H1 (cell line): ENCODE results near the gene MYO9A. TPM values are rescaled to one million over a fixed set of nuclear protein-coding genes. Genes with fewer than 3 reads are reported as not detected.

Experiments
- CTCF ChIA-PET: fragments of 300-600 bp; sonication (Branson Sonifier 250); formaldehyde crosslinking; loops from one replicate; lab custom pipeline; 2021; ENCODE audit not compliant: partially characterized antibody; lab: Charles Lee
- POLR2A ChIA-PET: fragments of 300-600 bp; sonication (Branson Sonifier 250); formaldehyde crosslinking; loops from one replicate; lab custom pipeline; 2021; ENCODE audit warnings: inconsistent platforms; ENCODE audit not compliant: partially characterized antibody; lab: Charles Lee
- DNase-seq, 2 experiments: peaks; one replicate each; pipeline versions ENCODE4 v3.0.0 to v3.0.0-alpha.2; 2010 to 2022; ENCODE audit warnings: low spot score in 2 of 2, low read depth in 1 of 2, mixed read lengths in 1 of 2
- FAIRE-seq: peaks from 2 replicates; lab custom pipeline; 2011; peaks lifted over from hg19 to GRCh38; lab: Jason Lieb, UNC
- H2AFZ ChIP-seq: 2 replicates; pipeline ENCODE4 v1.8.1; 2012; ENCODE audit warnings: low read length, inconsistent platforms
- H2AK5ac ChIP-seq: 2 replicates; pipeline ENCODE4 v1.6.1; 2013; ENCODE audit warnings: low read depth, low read length
- H2BK120ac ChIP-seq: replicated peaks from 2 replicates; pipeline ENCODE3; 2013; ENCODE audit warnings: low read depth, low read length, inconsistent platforms
- H2BK12ac ChIP-seq: 2 replicates; pipeline ENCODE4 v1.6.1; 2013; ENCODE audit warnings: low read depth, low read length
- H2BK15ac ChIP-seq: 2 replicates; pipeline ENCODE4 v1.6.1; 2013; ENCODE audit warnings: low read length
- H2BK20ac ChIP-seq: 2 replicates; pipeline ENCODE4 v1.6.1; 2013; ENCODE audit warnings: low read length
- H2BK5ac ChIP-seq: 2 replicates; pipeline ENCODE4 v1.6.1; 2013; ENCODE audit warnings: low read depth, low read length
- H3K14ac ChIP-seq: 2 replicates; pipeline ENCODE4 v1.6.1; 2013; ENCODE audit warnings: inconsistent platforms; ENCODE audit not compliant: insufficient read length
- H3K18ac ChIP-seq: 2 replicates; pipeline ENCODE4 v1.6.1; 2013; ENCODE audit warnings: low read length; ENCODE audit errors: extremely low read depth
- H3K23ac ChIP-seq: 2 replicates; pipeline ENCODE4 v1.6.1; 2013; ENCODE audit warnings: inconsistent platforms; ENCODE audit not compliant: insufficient read length
- H3K23me2 ChIP-seq: 2 replicates; pipeline ENCODE4 v1.6.1; 2013; ENCODE audit warnings: low read depth, low read length
- H3K27ac ChIP-seq: 2 replicates; pipeline ENCODE4 v1.6.1; 2011; ENCODE audit warnings: low read depth, low read length, inconsistent platforms
- H3K27me3 ChIP-seq, 4 experiments: replicated peaks in 1 of 4; 1 replicate in 1 of 4; 2 replicates in 3 of 4; pipeline versions ENCODE4 v1.6.1 to v1.8.1; 2011 to 2013; ENCODE audit warnings: low read length in 3 of 4, mild to moderate bottlenecking in 3 of 4, inconsistent platforms in 2 of 4, mixed read lengths in 2 of 4, moderate library complexity in 1 of 4; ENCODE audit not compliant: control insufficient read depth in 3 of 4, insufficient read depth in 3 of 4; ENCODE audit errors: extremely low read depth in 1 of 4
- H3K36me3 ChIP-seq, 4 experiments: 2 replicates each; pipeline versions ENCODE4 v1.6.1 to v1.8.1; 2011 to 2013; ENCODE audit warnings: mild to moderate bottlenecking in 4 of 4, low read length in 3 of 4, moderate library complexity in 2 of 4, control low read depth in 1 of 4, inconsistent platforms in 1 of 4; ENCODE audit not compliant: insufficient read depth in 4 of 4, control insufficient read depth in 2 of 4
- H3K4ac ChIP-seq: replicated peaks from 2 replicates; pipeline ENCODE3; 2013; ENCODE audit warnings: low read length, low read depth, mixed read lengths, inconsistent platforms; ENCODE audit not compliant: insufficient read length
- H3K4me1 ChIP-seq, 4 experiments: replicated peaks in 1 of 4; 1 replicate in 1 of 4; 2 replicates in 3 of 4; pipeline versions ENCODE4 v1.6.1 to v1.8.1; 2011 to 2013; ENCODE audit warnings: low read length in 3 of 4, inconsistent platforms in 2 of 4, mixed read lengths in 1 of 4; ENCODE audit not compliant: insufficient read depth in 4 of 4, control insufficient read depth in 3 of 4
- H3K4me2 ChIP-seq, 2 experiments: 2 replicates each; pipeline versions ENCODE4 v1.6.1 to v1.8.1; 2011 to 2013; ENCODE audit warnings: low read depth in 2 of 2, low read length in 2 of 2, control low read depth in 1 of 2, inconsistent platforms in 1 of 2, mild to moderate bottlenecking in 1 of 2; ENCODE audit not compliant: insufficient read depth in 1 of 2
- H3K4me3 ChIP-seq, 4 experiments: fragments of 200-600, 300-600 bp in 1 of 4; sonication (generic), shearing (Covaris generic), sonication (Bioruptor Twin) in 1 of 4; 2 replicates each; pipeline versions ENCODE4 v1.5.1 to v1.8.1; 2011 to 2016; ENCODE audit warnings: low read length in 4 of 4, low read depth in 3 of 4, control low read depth in 2 of 4, inconsistent platforms in 2 of 4, mild to moderate bottlenecking in 2 of 4, mixed read lengths in 1 of 4, moderate library complexity in 1 of 4; ENCODE audit not compliant: insufficient read depth in 2 of 4; ENCODE audit errors: extremely low read depth in 1 of 4
- H3K56ac ChIP-seq: replicated peaks from 2 replicates; pipeline ENCODE3; 2013; ENCODE audit warnings: low read depth, mild to moderate bottlenecking, mixed read lengths, low read length, inconsistent platforms; ENCODE audit not compliant: insufficient read length
- H3K79me1 ChIP-seq: 2 replicates; pipeline ENCODE4 v1.6.1; 2013; ENCODE audit warnings: low read depth, low read length, control low read depth
- H3K79me2 ChIP-seq, 2 experiments: 2 replicates each; pipeline versions ENCODE4 v1.6.1 to v1.8.1; 2012 to 2013; ENCODE audit warnings: low read length in 2 of 2, mild to moderate bottlenecking in 2 of 2, inconsistent platforms in 1 of 2; ENCODE audit not compliant: insufficient read depth in 2 of 2, control insufficient read depth in 1 of 2
- H3K9ac ChIP-seq, 4 experiments: replicated peaks in 1 of 4; 1 replicate in 1 of 4; 2 replicates in 3 of 4; pipeline versions ENCODE4 v1.6.1 to v1.8.1; 2011 to 2013; ENCODE audit warnings: low read depth in 3 of 4, low read length in 3 of 4, control low read depth in 2 of 4, mild to moderate bottlenecking in 2 of 4, moderate library complexity in 2 of 4, inconsistent platforms in 1 of 4; ENCODE audit errors: extremely low read depth in 1 of 4
- H3K9me3 ChIP-seq, 2 experiments: 2 replicates each; pipeline versions ENCODE4 v1.6.1 to v1.8.1; 2012 to 2013; ENCODE audit warnings: mild to moderate bottlenecking in 2 of 2, moderate library complexity in 2 of 2, control low read depth in 1 of 2, inconsistent platforms in 1 of 2, low read depth in 1 of 2, low read length in 1 of 2, mixed read lengths in 1 of 2; ENCODE audit not compliant: insufficient read depth in 2 of 2
- H4K20me1 ChIP-seq, 2 experiments: replicated peaks in 1 of 2; 2 replicates each; pipeline versions ENCODE3 to v1.8.1; 2011 to 2013; ENCODE audit warnings: inconsistent platforms in 2 of 2, low read length in 2 of 2, mild to moderate bottlenecking in 1 of 2; ENCODE audit not compliant: insufficient read depth in 2 of 2, control insufficient read depth in 1 of 2
- H4K5ac ChIP-seq: 2 replicates; pipeline ENCODE4 v1.6.1; 2013; ENCODE audit warnings: low read length, low read depth, mixed read lengths, inconsistent platforms; ENCODE audit not compliant: insufficient read length
- H4K8ac ChIP-seq: 2 replicates; pipeline ENCODE4 v1.8.0; 2013; ENCODE audit warnings: mild to moderate bottlenecking, moderate library complexity, low read length, inconsistent platforms; ENCODE audit not compliant: insufficient read depth; ENCODE audit errors: extremely low read depth
- H4K91ac ChIP-seq: replicated peaks from 2 replicates; pipeline ENCODE3; 2013; ENCODE audit warnings: low read length, mixed read lengths, inconsistent platforms; ENCODE audit not compliant: insufficient read length
- BRCA1 ChIP-seq: IDR thresholded peaks from 2 replicates; pipeline ENCODE4 v1.6.1; 2012; ENCODE audit warnings: low read depth, low read length, improper control_type of control experiment
- CTBP2 ChIP-seq: IDR thresholded peaks from 2 replicates; pipeline ENCODE4 v1.7.0; 2011; ENCODE audit warnings: borderline replicate concordance, mild to moderate bottlenecking, moderate library complexity, mixed read lengths, low read length; ENCODE audit not compliant: insufficient read depth, insufficient read length
- EP300 ChIP-seq, 2 experiments: IDR thresholded peaks; 1 replicate in 1 of 2; 2 replicates in 1 of 2; pipeline ENCODE4 v1.6.1; 2011 to 2012; ENCODE audit warnings: low read depth in 2 of 2, low read length in 2 of 2, mild to moderate bottlenecking in 2 of 2, borderline replicate concordance in 1 of 2, inconsistent platforms in 1 of 2, moderate library complexity in 1 of 2
- HDAC2 ChIP-seq, 2 experiments: fragments of 300-600 bp in 1 of 2; sonication (generic) in 1 of 2; IDR thresholded peaks; 2 replicates each; pipeline ENCODE4 v1.6.1; 2011 to 2012; ENCODE audit warnings: low read depth in 2 of 2, low read length in 2 of 2, mild to moderate bottlenecking in 2 of 2, moderate library complexity in 2 of 2, borderline replicate concordance in 1 of 2, inconsistent platforms in 1 of 2
- HDAC6 ChIP-seq: IDR thresholded peaks from one replicate; pipeline ENCODE4 v1.7.1; 2012; ENCODE audit warnings: low read depth, mild to moderate bottlenecking, inconsistent platforms, low read length, moderate library complexity
- POLR2A ChIP-seq, 2 experiments: IDR thresholded peaks; 1 replicate in 1 of 2; 2 replicates in 1 of 2; pipeline ENCODE4 v1.6.1; 2011; ENCODE audit warnings: low read depth in 2 of 2, low read length in 2 of 2, mild to moderate bottlenecking in 2 of 2; ENCODE audit errors: control extremely low read depth in 1 of 2
- TCF12 ChIP-seq: IDR thresholded peaks from 2 replicates; pipeline ENCODE4 v1.6.1; 2011; ENCODE audit warnings: low read depth, mild to moderate bottlenecking, low read length
- WGBS, 2 experiments: shearing (Covaris generic) in 1 of 2; methylation state at CpG; one replicate each; pipeline versions ENCODE4 v1.1.6 to v1.1.7; 2013 to 2015; ENCODE audit warnings: low lambda C conversion rate in 2 of 2, mixed read lengths in 2 of 2, inconsistent platforms in 1 of 2, low coverage in 1 of 2, missing lambda C conversion rate in 1 of 2; ENCODE audit not compliant: insufficient replicate concordance in 2 of 2, insufficient coverage in 1 of 2, insufficient read length in 1 of 2; ENCODE audit errors: extremely low coverage in 1 of 2, missing lambda C conversion rate in 1 of 2; 5-methylcytosine and 5-hydroxymethylcytosine counted together
- polyA plus RNA-seq, 7 experiments: library from polyadenylated mRNA; depleted of rRNA in 3 of 7; stranded (reverse) in 5 of 7; unstranded in 2 of 7; fragments of >200 nt in 5 of 7; fragments of 200-250 nt in 2 of 7; gene quantifications; 1 replicate in 5 of 7; 2 replicates in 1 of 7; 4 replicates in 1 of 7; pipeline versions ENCODE4 v1.2.1 to v1.2.3, GENCODE V29; 2011 to 2013; ENCODE audit warnings: missing spikeins in 2 of 7, mixed read lengths in 2 of 7
- total RNA-seq: library from RNA; stranded (reverse); fragmentation: NEBNext Ultra II Directional; extraction: Animal tissue kit (Norgen Biotek cat#: 25700); gene quantifications from 2 replicates; pipeline ENCODE4 v1.2.1, GENCODE V29; 2021

Gene MYO9A
- total and polyA plus RNA-seq, 2 of the 8 experiments (the other 6 are each of a cell fraction or from before 2014, with no cell fraction given) = 3.9 to 26.0 TPM

- Histone ChIP-seq H4K91ac (no peak overlapping the region), H3K9ac (no peak overlapping the region), H3K56ac (no peak overlapping the region), H3K27me3 (no peaks in the 10 kb centered on the region), H2BK5ac (no peak overlapping the region), H2AFZ (no peak overlapping the region), H3K23me2 (no peaks in the 10 kb centered on the region), H3K36me3 (no peaks in the 10 kb centered on the region), H3K27ac (no peak overlapping the region), H4K8ac (no peak overlapping the region), H2AK5ac (no peak overlapping the region), H4K5ac (no peak overlapping the region), H2BK12ac (no peak overlapping the region), H3K14ac (no peak overlapping the region), H3K4ac (no peak overlapping the region), H3K9me3 (no peaks in the 10 kb centered on the region), H2BK120ac (no peak overlapping the region), H4K20me1 (no peaks in the 10 kb centered on the region), H3K4me1 (peaks cover 0 to 4% (median 1%) of the 10 kb centered on the region in 4 experiments; a peak in 3 of 7 replicates), H3K23ac (no peak overlapping the region), H3K79me2 (no peaks in the 10 kb centered on the region), H3K4me2 (no peak overlapping the region), H3K18ac (no peak overlapping the region), H2BK20ac (no peak overlapping the region), H2BK15ac (no peak overlapping the region), H3K79me1 (no peaks in the 10 kb centered on the region), H3K4me3 (no peak overlapping the region)
- CTCF ChIA-PET = interaction anchor here (1.0 to 5.5 kb wide), 10 partner anchors 9 to 987 kb away, joined by 3 to 62 read pairs (median 4); partner anchors contain the start of gene NR2E3
- POLR2A ChIA-PET = no interaction called here
- DNase-seq = no peak
- FAIRE-seq = no peak
- 90% methylated on average over 6 of the region's 6 CpGs; no CpG with 5 or more reads in 1 of the 2 experiments for WGBS, 2 experiments
- TF ChIP-seq TCF12 (no peak), HDAC2 (IDR thresholded peaks at IDR 0.05; ENCODE audit: borderline replicate concordance in 1 of 2, low read depth in 2 of 2, low read length in 2 of 2) (no peak), BRCA1 (no peak), POLR2A (IDR thresholded peaks at IDR 0.05; ENCODE audit: control extremely low read depth in 1 of 2, low read depth in 2 of 2, low read length in 2 of 2) (no peak), EP300 (IDR thresholded peaks at IDR 0.05; ENCODE audit: borderline replicate concordance in 1 of 2, low read depth in 2 of 2, low read length in 2 of 2) (no peak), HDAC6 (no peak), CTBP2 (no peak)
These were observed 319.3 kb downstream of the MYO9A start for GRCh38 chr15:71798641-71799040.
